ENCODE data around the gene LPP. TPM values are rescaled to one million over a fixed set of nuclear protein-coding genes. Genes with fewer than 3 reads are reported as not detected.

Gene LPP
- polyA plus RNA-seq, 3 donors, result 14.1 to 23.2 (median 15.3) TPM

- Mint-ChIP-seq H3K27me3 (ENCODE audit: low read depth in 3 of 3) (no peaks in the 10 kb centered on the region), H3K9me3 (peaks cover 0 to 2% (median 0%) of the 10 kb centered on the region in 7 donors), H3K36me3 (peaks cover 10 to 14% of the 10 kb centered on the region in 2 donors), H3K27ac (no peak overlapping the region), H3K4me1 (peaks cover 36% of the 10 kb centered on the region), H3K4me3 (no peak overlapping the region)
- Histone ChIP-seq H4K20me1 (ENCODE audit: insufficient read depth, low read length) (no peaks in the 10 kb centered on the region), H3K27ac (ENCODE audit: low read depth in 1 of 2, low read length in 2 of 2) (no peak overlapping the region), H2AFZ (ENCODE audit: insufficient read depth, low read depth, low read length, poor library complexity, severe bottlenecking) (no peak overlapping the region), H3K9me3 (replicated peaks in 1 of 2; ENCODE audit: control insufficient read depth in 1 of 2, insufficient read depth in 1 of 2, low read length in 2 of 2) (no peaks in the 10 kb centered on the region), H3K36me3 (replicated peaks in 1 of 2; ENCODE audit: control insufficient read depth in 1 of 2, insufficient read depth in 2 of 2, low read length in 2 of 2) (peaks cover 0 to 5% of the 10 kb centered on the region in 2 donors), H3K27me3 (ENCODE audit: control insufficient read depth in 2 of 2, insufficient read depth in 2 of 2, low read length in 2 of 2) (no peaks in the 10 kb centered on the region), H3K4me3 (replicated peaks in 1 of 3; ENCODE audit: low read depth in 2 of 3, low read length in 3 of 3) (no peak overlapping the region), H3K9ac (ENCODE audit: insufficient read depth, low read length, poor library complexity, severe bottlenecking) (no peak overlapping the region), H3K4me1 (ENCODE audit: control insufficient read depth in 1 of 2, insufficient read depth in 2 of 2, low read length in 2 of 2) (peaks cover 21 to 24% of the 10 kb centered on the region in 2 donors), H3K4me2 (replicated peaks; ENCODE audit: extremely low read depth, low read length, poor library complexity, severe bottlenecking) (no peak overlapping the region), H3K79me2 (ENCODE audit: insufficient read depth, low read length) (no peaks in the 10 kb centered on the region)
- intact Hi-C loops (cut with micrococcal nuclease), result no loop called here
- no peak for TF ChIP-seq CTCF (IDR thresholded peaks at IDR 0.05)
- no CpG with 5 or more reads among the region's 5 CpGs for WGBS (ENCODE audit: insufficient coverage)
- no peak for DNase-seq
Observed at GRCh38 chr3:188345223-188345622, 191.3 kb downstream of the LPP start.

GRCh38 chr3:188348435-188349244 lies 194.7 kb downstream of the LPP start:
- H3K27me3 Mint-ChIP-seq (ENCODE audit: low read depth in 3 of 3), result no peaks in the 10 kb centered on the region
- no peaks in the 10 kb centered on the region for H3K27me3 ChIP-seq (ENCODE audit: control insufficient read depth in 2 of 2, insufficient read depth in 2 of 2, low read length in 2 of 2)
- peak overlapping the region; percentile 71 to 73 for H3K27ac ChIP-seq (ENCODE audit: low read depth in 1 of 2, low read length in 2 of 2)
- 95% methylated on average over 2 of the region's 9 CpGs for WGBS (ENCODE audit: insufficient coverage)
- H3K4me2 ChIP-seq (replicated peaks; ENCODE audit: extremely low read depth, low read length, poor library complexity, severe bottlenecking), result peak overlapping the region; percentile 38
- TF ChIP-seq CTCF (IDR thresholded peaks at IDR 0.05), result no peak
- no peak overlapping the region for H3K9ac ChIP-seq (ENCODE audit: insufficient read depth, low read length, poor library complexity, severe bottlenecking)
- H3K4me3 Mint-ChIP-seq, result peak overlapping the region; percentile 20
- no peaks in the 10 kb centered on the region for H3K36me3 ChIP-seq (replicated peaks in 1 of 2; ENCODE audit: control insufficient read depth in 1 of 2, insufficient read depth in 2 of 2, low read length in 2 of 2)
- H3K4me1 Mint-ChIP-seq, result peaks cover 51% of the 10 kb centered on the region
- DNase-seq, result peak; percentile 10 to 67 (median 30)
- H3K4me3 ChIP-seq (replicated peaks in 1 of 3; ENCODE audit: low read depth in 2 of 3, low read length in 3 of 3), result peak overlapping the region in 1 of 3 experiments; percentile 38
- intact Hi-C loops (cut with micrococcal nuclease), result no loop called here
- H3K9me3 ChIP-seq (replicated peaks in 1 of 2; ENCODE audit: control insufficient read depth in 1 of 2, insufficient read depth in 1 of 2, low read length in 2 of 2), result no peaks in the 10 kb centered on the region
- peaks cover 13 to 20% of the 10 kb centered on the region in 2 donors for H3K36me3 Mint-ChIP-seq
- H3K9me3 Mint-ChIP-seq, result peaks cover 0 to 2% (median 0%) of the 10 kb centered on the region in 7 donors
- H3K27ac Mint-ChIP-seq, result peak overlapping the region; percentile 66 to 94 (median 92)
- H3K79me2 ChIP-seq (ENCODE audit: insufficient read depth, low read length), result no peaks in the 10 kb centered on the region
- H4K20me1 ChIP-seq (ENCODE audit: insufficient read depth, low read length), result no peaks in the 10 kb centered on the region
- peaks cover 24 to 31% of the 10 kb centered on the region in 2 donors for H3K4me1 ChIP-seq (ENCODE audit: control insufficient read depth in 1 of 2, insufficient read depth in 2 of 2, low read length in 2 of 2)
- H2AFZ ChIP-seq (ENCODE audit: insufficient read depth, low read depth, low read length, poor library complexity, severe bottlenecking), result no peak overlapping the region

All from CD14-positive monocyte (primary cell).